H9 (cell line): ENCODE data around the gene EIF4H. TPM values are rescaled to one million over a fixed set of nuclear protein-coding genes. Genes with fewer than 3 reads are reported as not detected.

Experiments used
- DNase-seq: peaks from one replicate; pipeline ENCODE4 v3.0.0-alpha.2; 2017
- H2AFZ ChIP-seq: one replicate; pipeline ENCODE4 v1.6.1; 2013; ENCODE audit warnings: mild to moderate bottlenecking, low read length, control low read depth, moderate library complexity
- H2AK5ac ChIP-seq: 2 replicates; pipeline ENCODE4 v1.6.1; 2013; ENCODE audit warnings: low read length, control low read depth, mixed read lengths; ENCODE audit not compliant: insufficient read length
- H2BK120ac ChIP-seq: one replicate; pipeline ENCODE4 v1.6.1; 2013; ENCODE audit warnings: low read depth, mild to moderate bottlenecking, low read length, control low read depth, inconsistent platforms; ENCODE audit not compliant: poor library complexity, severe bottlenecking
- H2BK12ac ChIP-seq: 2 replicates; pipeline ENCODE4 v1.6.1; 2013; ENCODE audit warnings: low read length, control low read depth, mixed read lengths, low read depth; ENCODE audit not compliant: insufficient read length
- H2BK15ac ChIP-seq: 2 replicates; pipeline ENCODE4 v1.6.1; 2013; ENCODE audit warnings: low read depth, low read length, control low read depth
- H2BK20ac ChIP-seq: one replicate; pipeline ENCODE4 v1.6.1; 2013; ENCODE audit warnings: low read depth, mild to moderate bottlenecking, low read length, control low read depth, inconsistent platforms; ENCODE audit not compliant: poor library complexity, severe bottlenecking
- H2BK5ac ChIP-seq: 2 replicates; pipeline ENCODE4 v1.6.1; 2013; ENCODE audit warnings: low read length, control low read depth, mixed read lengths; ENCODE audit not compliant: insufficient read length
- H3K14ac ChIP-seq: 2 replicates; pipeline ENCODE4 v1.6.1; 2013; ENCODE audit warnings: low read length, control low read depth; ENCODE audit not compliant: insufficient read depth
- H3K18ac ChIP-seq: 2 replicates; pipeline ENCODE4 v1.6.1; 2013; ENCODE audit warnings: low read depth, mild to moderate bottlenecking, mixed read lengths, low read length, control low read depth; ENCODE audit not compliant: insufficient read length
- H3K23ac ChIP-seq: 2 replicates; pipeline ENCODE4 v1.6.1; 2013; ENCODE audit warnings: low read length, control low read depth, mixed read lengths, low read depth; ENCODE audit not compliant: insufficient read length
- H3K23me2 ChIP-seq: 2 replicates; pipeline ENCODE4 v1.6.1; 2013; ENCODE audit warnings: low read depth, mild to moderate bottlenecking, mixed read lengths, low read length, control low read depth; ENCODE audit not compliant: insufficient read length, poor library complexity, severe bottlenecking
- H3K27ac ChIP-seq: 2 replicates; pipeline ENCODE4 v1.5.1; 2013; ENCODE audit warnings: low read length, control low read depth, mixed read lengths, low read depth; ENCODE audit not compliant: insufficient read length
- H3K27me3 ChIP-seq: 2 replicates; pipeline ENCODE4 v1.6.1; 2013; ENCODE audit warnings: low read length, control low read depth, inconsistent platforms; ENCODE audit not compliant: insufficient read depth
- H3K4ac ChIP-seq: 2 replicates; pipeline ENCODE4 v1.6.1; 2013; ENCODE audit warnings: low read depth, mild to moderate bottlenecking, control low read depth, inconsistent platforms, low read length, moderate library complexity
- H3K4me1 ChIP-seq: 2 replicates; pipeline ENCODE4 v1.6.1; 2013; ENCODE audit warnings: low read length, control low read depth, inconsistent platforms; ENCODE audit not compliant: insufficient read depth
- H3K4me2 ChIP-seq: 2 replicates; pipeline ENCODE4 v1.6.1; 2013; ENCODE audit warnings: low read length, control low read depth, mixed read lengths; ENCODE audit not compliant: insufficient read length, insufficient read depth
- H3K56ac ChIP-seq: 2 replicates; pipeline ENCODE4 v1.6.1; 2013; ENCODE audit warnings: low read depth, mild to moderate bottlenecking, mixed read lengths, low read length, control low read depth; ENCODE audit not compliant: insufficient read length
- H3K79me1 ChIP-seq: 2 replicates; pipeline ENCODE4 v1.6.1; 2013; ENCODE audit warnings: low read depth, mild to moderate bottlenecking, moderate library complexity, low read length, control low read depth, inconsistent platforms; ENCODE audit not compliant: insufficient read depth, poor library complexity, severe bottlenecking
- H3K79me2 ChIP-seq: 2 replicates; pipeline ENCODE4 v1.6.1; 2013; ENCODE audit warnings: low read length, control low read depth, inconsistent platforms; ENCODE audit not compliant: insufficient read depth
- H3K9ac ChIP-seq: 2 replicates; pipeline ENCODE4 v1.6.1; 2013; ENCODE audit warnings: low read length, control low read depth, mixed read lengths; ENCODE audit not compliant: insufficient read length; ENCODE audit errors: extremely low read depth
- H3K9me3 ChIP-seq: one replicate; pipeline ENCODE4 v1.6.1; 2013; ENCODE audit warnings: low read depth, low read length, inconsistent platforms; ENCODE audit not compliant: control insufficient read depth
- H3T11ph ChIP-seq: one replicate; pipeline ENCODE4 v1.6.1; 2013; ENCODE audit warnings: mild to moderate bottlenecking, low read length, control low read depth, inconsistent platforms
- H4K20me1 ChIP-seq: one replicate; pipeline ENCODE4 v1.6.1; 2013; ENCODE audit not compliant: control insufficient read depth, insufficient read length, insufficient read depth
- H4K5ac ChIP-seq: 2 replicates; pipeline ENCODE4 v1.6.1; 2013; ENCODE audit warnings: low read depth, mild to moderate bottlenecking, mixed read lengths, low read length, control low read depth; ENCODE audit not compliant: insufficient read length
- H4K8ac ChIP-seq: replicated peaks from 2 replicates; pipeline ENCODE4 v1.6.1; 2013; ENCODE audit warnings: low read length, control low read depth, mixed read lengths, low read depth; ENCODE audit not compliant: insufficient read length
- H4K91ac ChIP-seq: 2 replicates; pipeline ENCODE4 v1.6.1; 2013; ENCODE audit warnings: low read depth, mild to moderate bottlenecking, moderate library complexity, mixed read lengths, low read length, control low read depth; ENCODE audit not compliant: insufficient read length
- H3K27ac Mint-ChIP-seq, 3 experiments: 2 replicates in 2 of 3; 3 replicates in 1 of 3; pipeline ENCODE4 v1.8.0; 2020 to 2021; ENCODE audit warnings: mixed read lengths in 3 of 3, mild to moderate bottlenecking in 1 of 3, moderate library complexity in 1 of 3
- H3K27me3 Mint-ChIP-seq: 2 replicates; pipeline ENCODE4 v1.8.0; 2021; ENCODE audit warnings: low read depth, mild to moderate bottlenecking, moderate library complexity, mixed read lengths
- H3K36me3 Mint-ChIP-seq, 3 experiments: 2 replicates in 2 of 3; 3 replicates in 1 of 3; pipeline ENCODE4 v1.8.0; 2020 to 2021; ENCODE audit warnings: low read depth in 3 of 3, mixed read lengths in 3 of 3; ENCODE audit not compliant: insufficient read depth in 1 of 3
- H3K4me1 Mint-ChIP-seq, 2 experiments: 2 replicates each; pipeline ENCODE4 v1.8.0; 2020; ENCODE audit warnings: mixed read lengths in 2 of 2
- H3K4me3 Mint-ChIP-seq, 2 experiments: 2 replicates in 1 of 2; 3 replicates in 1 of 2; pipeline ENCODE4 v1.8.0; 2020 to 2021; ENCODE audit warnings: mild to moderate bottlenecking in 2 of 2, mixed read lengths in 2 of 2, moderate library complexity in 1 of 2
- H3K9me3 Mint-ChIP-seq, 2 experiments: 2 replicates in 1 of 2; 3 replicates in 1 of 2; pipeline ENCODE4 v1.8.0; 2020; ENCODE audit warnings: mild to moderate bottlenecking in 2 of 2, mixed read lengths in 2 of 2, moderate library complexity in 1 of 2
- CTCF ChIP-seq: fragments of 200-600 bp; sonication (generic); conservative IDR thresholded peaks from 3 replicates; pipeline ENCODE4 v1.8.0; 2021; ENCODE audit warnings: antibody characterized with exemption, mild to moderate bottlenecking
- WGBS: extraction: QIAGEN DNeasy Blood & Tissue Kit; methylation state at CpG from one replicate; pipeline ENCODE4 v1.1.7; 2013; ENCODE audit warnings: missing lambda C conversion rate, low lambda C conversion rate, mixed read lengths; ENCODE audit not compliant: insufficient read length; ENCODE audit errors: extremely low coverage; 5-methylcytosine and 5-hydroxymethylcytosine counted together
- total RNA-seq: library from RNA; stranded (reverse); gene quantifications from 2 replicates; pipeline ENCODE4 v1.2.1, GENCODE V29; 2021

The EIF4H gene
- total RNA-seq, 1 experiment from 2014 or later, result 363 TPM

- no peak overlapping the region for H4K8ac ChIP-seq
- no peaks in the 10 kb centered on the region for H3K79me1 ChIP-seq
- H3K36me3 Mint-ChIP-seq, result no peaks in the 10 kb centered on the region; a peak in 1 of 7 replicates
- H3K4me2 ChIP-seq, result peak overlapping the region; percentile 17
- no peak overlapping the region for H2AK5ac ChIP-seq
- no peaks in the 10 kb centered on the region for H3K23me2 ChIP-seq
- H4K20me1 ChIP-seq, result no peaks in the 10 kb centered on the region
- no peak overlapping the region for H3K27ac ChIP-seq
- no peak for TF ChIP-seq CTCF
- no peak overlapping the region for H2BK15ac ChIP-seq
- H3K56ac ChIP-seq, result no peak overlapping the region
- no CpG with 5 or more reads among the region's 16 CpGs for WGBS
- H3K9ac ChIP-seq, result no peak overlapping the region
- no peak overlapping the region for H2BK5ac ChIP-seq
- no peak overlapping the region for H2BK12ac ChIP-seq
- peak; percentile 93 for DNase-seq
- no peak overlapping the region for H4K5ac ChIP-seq
- H3K18ac ChIP-seq, result peak overlapping the region; percentile 10
- peak overlapping the region; percentile 58 to 73 for H3K4me3 Mint-ChIP-seq
- H3K4me1 Mint-ChIP-seq, result peaks cover 30 to 32% of the 10 kb centered on the region in 2 experiments
- H3T11ph ChIP-seq, result no peak overlapping the region
- H3K9me3 Mint-ChIP-seq, result no peaks in the 10 kb centered on the region; a peak in 1 of 5 replicates
- no peak overlapping the region for H2BK20ac ChIP-seq
- no peak overlapping the region for H2AFZ ChIP-seq
- no peak overlapping the region for H2BK120ac ChIP-seq
- H3K4ac ChIP-seq, result no peak overlapping the region
- no peak overlapping the region for H4K91ac ChIP-seq
- H3K23ac ChIP-seq, result no peak overlapping the region
- no peaks in the 10 kb centered on the region for H3K9me3 ChIP-seq
- no peaks in the 10 kb centered on the region for H3K79me2 ChIP-seq
- peak overlapping the region; percentile 52 to 91 (median 77) for H3K27ac Mint-ChIP-seq
- peaks cover 3% of the 10 kb centered on the region; the same call in 1 of the 2 replicates for H3K4me1 ChIP-seq
- H3K27me3 ChIP-seq, result no peaks in the 10 kb centered on the region
- H3K27me3 Mint-ChIP-seq, result peaks cover 2% of the 10 kb centered on the region
- no peak overlapping the region for H3K14ac ChIP-seq
Observed at GRCh38 chr7:74138945-74139843, 35.0 kb upstream of the EIF4H start.
